T-helper 2 cell treated with Interferon-gamma antibody and Interleukin-4, amounts not matched to agents 5 μg/mL and 100 μg/mL, for 36 hours (primary cell): ENCODE results near the gene TMEM9.

Experiments used
- DNase-seq: peaks from one replicate; pipeline ENCODE4 v3.0.0; 2021; ENCODE audit warnings: low spot score
- H3K27ac Mint-ChIP-seq: one replicate; pipeline ENCODE4 v1.8.0; 2021; ENCODE audit warnings: mild to moderate bottlenecking, mixed read lengths
- H3K27me3 Mint-ChIP-seq: one replicate; pipeline ENCODE4 v1.8.0; 2021; ENCODE audit warnings: low read depth, mixed read lengths
- H3K36me3 Mint-ChIP-seq: one replicate; pipeline ENCODE4 v1.8.0; 2021; ENCODE audit warnings: low read depth, mixed read lengths
- H3K4me1 Mint-ChIP-seq: one replicate; pipeline ENCODE4 v1.8.0; 2021; ENCODE audit warnings: low read depth, mixed read lengths
- H3K4me3 Mint-ChIP-seq: one replicate; pipeline ENCODE4 v1.8.0; 2022; ENCODE audit warnings: mild to moderate bottlenecking, moderate library complexity, mixed read lengths
- H3K9me3 Mint-ChIP-seq: one replicate; pipeline ENCODE4 v1.8.0; 2021; ENCODE audit warnings: mixed read lengths

TMEM9 gene

GRCh38 chr1:201183209-201183608 lies 28.9 kb upstream of the TMEM9 start:
- DNase-seq, result no peak
- Mint-ChIP-seq H3K4me3 (no peak overlapping the region), H3K4me1 (no peaks in the 10 kb centered on the region), H3K9me3 (no peaks in the 10 kb centered on the region), H3K36me3 (no peaks in the 10 kb centered on the region), H3K27ac (no peak overlapping the region), H3K27me3 (peaks cover 32% of the 10 kb centered on the region)

GRCh38 chr1:201181726-201182125 lies 27.5 kb upstream of the TMEM9 start:
- no peak overlapping the region for H3K27ac Mint-ChIP-seq
- H3K4me1 Mint-ChIP-seq, result no peaks in the 10 kb centered on the region
- H3K4me3 Mint-ChIP-seq, result no peak overlapping the region
- no peaks in the 10 kb centered on the region for H3K9me3 Mint-ChIP-seq
- DNase-seq, result no peak
- peaks cover 33% of the 10 kb centered on the region for H3K27me3 Mint-ChIP-seq
- no peaks in the 10 kb centered on the region for H3K36me3 Mint-ChIP-seq

GRCh38 chr1:201181323-201181722 lies 27.0 kb upstream of the TMEM9 start:
- Mint-ChIP-seq H3K9me3 (no peaks in the 10 kb centered on the region), H3K4me1 (no peaks in the 10 kb centered on the region), H3K4me3 (no peak overlapping the region), H3K36me3 (no peaks in the 10 kb centered on the region), H3K27ac (no peak overlapping the region), H3K27me3 (peaks cover 33% of the 10 kb centered on the region)
- DNase-seq, result no peak

- H3K27me3 Mint-ChIP-seq, result peaks cover 33% of the 10 kb centered on the region
- H3K4me1 Mint-ChIP-seq, result no peaks in the 10 kb centered on the region
- no peaks in the 10 kb centered on the region for H3K36me3 Mint-ChIP-seq
- no peak overlapping the region for H3K27ac Mint-ChIP-seq
- no peaks in the 10 kb centered on the region for H3K9me3 Mint-ChIP-seq
- DNase-seq, result no peak
- no peak overlapping the region for H3K4me3 Mint-ChIP-seq
Observed at GRCh38 chr1:201180901-201181300, 26.6 kb upstream of the TMEM9 start.

- Mint-ChIP-seq H3K4me1 (no peaks in the 10 kb centered on the region), H3K27ac (no peak overlapping the region), H3K9me3 (no peaks in the 10 kb centered on the region), H3K4me3 (no peak overlapping the region), H3K36me3 (no peaks in the 10 kb centered on the region), H3K27me3 (peaks cover 35% of the 10 kb centered on the region)
- no peak for DNase-seq
Observed at GRCh38 chr1:201180141-201180540, 25.9 kb upstream of the TMEM9 start.

GRCh38 chr1:201178718-201179117 lies 24.4 kb upstream of the TMEM9 start:
- Mint-ChIP-seq H3K27ac (no peak overlapping the region), H3K9me3 (no peaks in the 10 kb centered on the region), H3K27me3 (peaks cover 30% of the 10 kb centered on the region), H3K4me1 (no peaks in the 10 kb centered on the region), H3K4me3 (no peak overlapping the region), H3K36me3 (no peaks in the 10 kb centered on the region)
- no peak for DNase-seq

DNA sequence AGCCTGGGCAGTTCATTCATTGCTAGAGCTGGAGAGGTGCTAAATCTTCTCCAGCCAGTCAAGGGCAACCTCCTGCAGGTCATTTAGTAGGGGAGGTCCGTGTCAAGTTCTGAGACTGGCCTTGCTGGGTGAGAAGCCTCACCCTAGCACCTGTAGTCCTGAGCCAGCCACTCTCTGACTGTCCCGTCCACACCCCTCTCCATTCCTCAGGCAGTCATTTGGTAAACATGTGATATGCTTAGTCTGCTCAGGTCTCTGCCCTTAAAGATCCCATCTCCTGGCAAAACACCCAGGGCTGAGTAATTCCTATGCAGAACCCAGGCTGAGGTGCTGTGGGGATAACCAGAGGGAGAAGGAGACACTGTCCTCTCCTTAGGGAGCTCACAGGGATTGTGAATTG lies 22.7 kb upstream of the TMEM9 start:
- Mint-ChIP-seq H3K27me3 (peaks cover 30% of the 10 kb centered on the region), H3K4me1 (no peaks in the 10 kb centered on the region), H3K27ac (no peak overlapping the region), H3K4me3 (no peak overlapping the region), H3K36me3 (no peaks in the 10 kb centered on the region), H3K9me3 (no peaks in the 10 kb centered on the region)
- DNase-seq, result no peak

DNA sequence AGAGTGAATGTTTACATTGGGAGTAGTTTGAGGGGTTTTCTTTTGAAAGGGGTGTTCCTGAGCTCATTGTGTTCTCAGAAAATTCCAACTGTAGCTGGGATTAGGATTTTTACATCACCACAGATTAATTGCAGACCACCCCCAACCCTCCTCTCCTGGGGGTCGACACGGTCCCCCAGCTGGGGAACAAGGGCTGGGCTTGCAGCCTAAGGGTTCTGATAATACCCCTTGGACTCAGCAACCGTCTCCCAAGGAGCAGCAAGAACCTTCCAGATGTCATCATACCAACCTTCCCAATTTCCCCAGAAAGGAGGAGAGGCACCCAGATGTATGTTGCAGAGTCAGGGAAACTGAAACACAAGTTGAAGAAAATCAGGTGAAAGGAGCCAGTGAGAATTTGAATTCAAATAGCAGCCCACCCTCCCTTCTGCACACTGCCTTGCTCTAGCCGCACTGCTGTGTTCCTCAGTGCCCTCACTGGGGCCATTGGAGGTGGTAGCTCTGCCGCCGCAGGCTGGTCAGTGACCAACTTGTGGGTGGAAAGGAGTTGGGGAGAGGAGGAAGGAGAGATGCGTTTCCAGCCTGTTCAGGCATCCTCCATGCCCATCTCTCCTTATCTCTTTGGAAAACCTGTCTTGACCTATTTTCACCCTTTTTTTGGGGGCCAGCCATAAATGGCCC lies 21.7 kb upstream of the TMEM9 start:
- H3K27me3 Mint-ChIP-seq, result peaks cover 29% of the 10 kb centered on the region
- DNase-seq, result no peak

GRCh38 chr1:201173736-201174135 lies 19.5 kb upstream of the TMEM9 start:
- Mint-ChIP-seq H3K4me3 (no peak overlapping the region), H3K27me3 (peaks cover 27% of the 10 kb centered on the region), H3K4me1 (peaks cover 6% of the 10 kb centered on the region), H3K9me3 (no peaks in the 10 kb centered on the region), H3K27ac (no peak overlapping the region), H3K36me3 (no peaks in the 10 kb centered on the region)
- DNase-seq, result no peak

More for the DNA sequence above, 21.7 kb upstream of the TMEM9 start:
- Mint-ChIP-seq H3K9me3 (no peaks in the 10 kb centered on the region), H3K4me1 (peaks cover 4% of the 10 kb centered on the region), H3K4me3 (no peak overlapping the region), H3K27ac (no peak overlapping the region), H3K36me3 (no peaks in the 10 kb centered on the region)

DNA sequence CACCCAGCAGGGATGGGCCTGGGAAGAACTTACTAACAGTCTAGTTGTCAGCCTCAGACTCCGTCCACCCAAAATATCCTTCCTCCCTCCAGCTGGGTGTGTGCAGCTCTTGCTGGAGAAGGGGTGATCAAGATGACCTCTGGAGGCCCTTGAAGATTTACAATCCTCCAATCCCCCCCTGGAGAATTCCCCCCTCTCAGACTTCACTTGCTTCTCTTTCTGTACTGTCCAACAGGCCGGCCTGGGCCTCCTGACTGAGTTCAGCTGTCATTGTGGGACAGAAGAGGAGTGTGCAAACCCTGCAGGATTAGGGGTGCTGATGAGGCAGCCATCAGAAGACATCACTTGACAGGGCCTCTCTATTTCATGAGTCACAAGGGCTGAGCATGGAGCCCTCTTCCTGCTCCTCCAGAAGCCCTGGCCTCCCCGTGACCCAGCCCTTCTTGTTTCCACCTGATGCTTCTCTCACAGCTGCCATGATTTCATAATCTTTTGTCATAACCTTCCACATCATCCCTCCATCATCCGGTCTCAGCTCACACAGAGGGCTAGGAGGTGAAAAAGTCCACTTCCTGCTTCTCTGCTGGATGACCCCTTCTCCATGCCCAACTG lies 18.8 kb upstream of the TMEM9 start:
- H3K9me3 Mint-ChIP-seq, result no peaks in the 10 kb centered on the region
- no peak overlapping the region for H3K27ac Mint-ChIP-seq
- H3K4me1 Mint-ChIP-seq, result peaks cover 6% of the 10 kb centered on the region
- H3K4me3 Mint-ChIP-seq, result no peak overlapping the region
- H3K36me3 Mint-ChIP-seq, result no peaks in the 10 kb centered on the region
- no peak for DNase-seq
- peaks cover 24% of the 10 kb centered on the region for H3K27me3 Mint-ChIP-seq

- Mint-ChIP-seq H3K4me1 (peaks cover 6% of the 10 kb centered on the region), H3K9me3 (no peaks in the 10 kb centered on the region), H3K4me3 (no peak overlapping the region), H3K27ac (no peak overlapping the region), H3K27me3 (peaks cover 21% of the 10 kb centered on the region), H3K36me3 (no peaks in the 10 kb centered on the region)
- DNase-seq, result no peak
Observed at GRCh38 chr1:201172326-201172725, 18.1 kb upstream of the TMEM9 start.

- no peaks in the 10 kb centered on the region for H3K9me3 Mint-ChIP-seq
- H3K4me3 Mint-ChIP-seq, result peak overlapping the region; percentile 72
- H3K4me1 Mint-ChIP-seq, result peaks cover 6% of the 10 kb centered on the region
- DNase-seq, result peak; percentile 54
- no peaks in the 10 kb centered on the region for H3K36me3 Mint-ChIP-seq
- peaks cover 21% of the 10 kb centered on the region for H3K27me3 Mint-ChIP-seq
- H3K27ac Mint-ChIP-seq, result peak overlapping the region; percentile 18
Observed at GRCh38 chr1:201171063-201172036, 17.1 kb upstream of the TMEM9 start.

DNA sequence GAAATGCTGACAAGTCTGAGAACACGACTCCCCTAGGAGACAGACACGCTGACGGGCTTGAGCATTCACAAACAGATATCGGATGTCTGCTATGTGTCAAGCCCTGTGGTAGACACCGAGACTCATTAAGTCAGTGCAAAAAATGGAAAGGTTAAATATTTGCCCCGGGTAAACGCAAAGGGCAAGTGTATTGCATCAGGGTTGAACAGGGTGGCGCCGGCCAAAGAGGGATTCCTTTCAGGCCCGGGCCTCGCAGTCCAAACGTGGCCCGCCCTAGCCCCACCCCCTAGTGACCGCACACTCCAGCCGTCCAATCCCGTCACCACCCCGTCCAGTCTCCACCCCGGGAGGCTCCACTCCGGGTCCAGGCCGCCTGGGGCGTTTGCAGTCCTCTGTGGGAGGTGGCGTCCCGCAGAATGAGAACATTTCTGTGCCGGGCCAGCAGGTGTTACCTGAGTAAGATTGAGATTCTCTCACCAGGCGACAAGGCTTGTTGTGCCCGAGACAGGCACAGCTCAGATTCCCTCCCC lies 16.3 kb upstream of the TMEM9 start:
- Mint-ChIP-seq H3K27me3 (peaks cover 21% of the 10 kb centered on the region), H3K9me3 (no peaks in the 10 kb centered on the region), H3K4me3 (peak overlapping the region; percentile 72), H3K27ac (peak overlapping the region; percentile 18), H3K4me1 (peaks cover 6% of the 10 kb centered on the region), H3K36me3 (no peaks in the 10 kb centered on the region)
- DNase-seq, result peak; percentile 74
